ENCODE results near the gene HDAC8. TPM values are rescaled to one million over a fixed set of nuclear protein-coding genes. Genes with fewer than 3 reads are reported as not detected.
"Not testable (repeated sequence)": the region's sequence is repeated elsewhere in the genome, so short reads cannot be mapped to it uniquely, and the experiment has no call there.

Gene HDAC8
- total and polyA plus RNA-seq, 12 donors, result 32.1 to 232 (median 57.1) TPM

GRCh38 chrX:72620550-72621145 lies 48.0 kb upstream of the HDAC8 start:
- H3K4me3 ChIP-seq, result peak overlapping the region in 1 of 4 donors; percentile 11
- TF ChIP-seq POLR2A (IDR thresholded peaks at IDR 0.05) (peak in 1 of 2 donors; percentile 29), CTCF (IDR thresholded peaks at IDR 0.05) (no peak)
- peaks cover 0 to 20% of the 10 kb centered on the region in 2 donors for H3K4me1 ChIP-seq (replicated peaks in 1 of 2)
- no peaks in the 10 kb centered on the region for H3K9me3 ChIP-seq (replicated peaks in 1 of 3)
- no peaks in the 10 kb centered on the region for H3K36me3 ChIP-seq (replicated peaks in 1 of 2)
- peaks cover 4% of the 10 kb centered on the region for H3K27me3 ChIP-seq
- DNase-seq, result peak; percentile 75 to 91 (median 88)
- intact Hi-C loops (cut with DNase I), result no loop called here
- peak overlapping the region; percentile 62 to 88 (median 76) for H3K27ac ChIP-seq
- WGBS, 4 donors, result 29 to 49% (median 42%) methylated on average over 9 of the region's 9 CpGs

- intact Hi-C loops (cut with DNase I), result no loop called here
- H3K27me3 ChIP-seq, result no peaks in the 10 kb centered on the region
- H3K36me3 ChIP-seq (replicated peaks in 1 of 2), result no peaks in the 10 kb centered on the region
- H3K4me3 ChIP-seq, result no peak overlapping the region
- WGBS, 4 donors, result 57 to 79% (median 62%) methylated on average over 2 of the region's 2 CpGs
- no peaks in the 10 kb centered on the region for H3K4me1 ChIP-seq (replicated peaks in 1 of 2)
- no peak for TF ChIP-seq POLR2A (IDR thresholded peaks at IDR 0.05)
- peak in 2 of 6 experiments; percentile 15 to 18 for TF ChIP-seq CTCF (IDR thresholded peaks at IDR 0.05)
- H3K9me3 ChIP-seq (replicated peaks in 1 of 3), result no peaks in the 10 kb centered on the region
- no peak overlapping the region for H3K27ac ChIP-seq
- no peak for DNase-seq
Measured at GRCh38 chrX:72609313-72609712, 36.7 kb upstream of the HDAC8 start.

- no peak for DNase-seq
- Histone ChIP-seq H3K4me3 (no peak overlapping the region), H3K9me3 (replicated peaks in 1 of 3) (no peaks in the 10 kb centered on the region), H3K27ac (no peak overlapping the region), H3K36me3 (replicated peaks in 1 of 2) (no peaks in the 10 kb centered on the region), H3K4me1 (replicated peaks in 1 of 2) (no peaks in the 10 kb centered on the region), H3K27me3 (no peaks in the 10 kb centered on the region)
- TF ChIP-seq CTCF (IDR thresholded peaks at IDR 0.05) (no peak), POLR2A (IDR thresholded peaks at IDR 0.05) (no peak)
- intact Hi-C loops (cut with DNase I), result no loop called here
- 50 to 73% (median 68%) methylated on average over 3 of the region's 3 CpGs for WGBS, 4 donors
Measured at GRCh38 chrX:72604705-72605104, 32.1 kb upstream of the HDAC8 start.

DNA sequence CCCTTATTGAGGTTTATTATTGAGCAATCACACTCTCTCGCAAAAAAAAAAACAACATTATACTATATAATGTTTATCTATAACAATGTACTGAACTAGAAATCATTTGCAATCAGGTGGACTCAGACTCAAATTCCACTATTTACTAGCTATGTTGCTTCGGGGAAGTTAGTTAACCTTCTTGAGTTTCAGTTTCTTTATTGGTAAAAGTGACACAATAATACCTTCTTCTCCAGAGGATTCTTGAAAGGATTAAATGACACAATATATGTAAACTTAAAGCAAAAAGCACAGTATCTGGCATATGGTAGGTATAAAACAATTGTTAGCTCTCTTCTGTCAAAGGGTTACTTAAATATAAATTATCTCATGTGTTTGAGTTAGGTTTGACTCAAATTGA lies 31.5 kb upstream of the HDAC8 start:
- Histone ChIP-seq H3K27ac (no peak overlapping the region), H3K9me3 (replicated peaks in 1 of 3) (no peaks in the 10 kb centered on the region), H3K36me3 (replicated peaks in 1 of 2) (no peaks in the 10 kb centered on the region), H3K4me3 (no peak overlapping the region), H3K27me3 (no peaks in the 10 kb centered on the region), H3K4me1 (replicated peaks in 1 of 2) (no peaks in the 10 kb centered on the region)
- TF ChIP-seq POLR2A (IDR thresholded peaks at IDR 0.05) (no peak), CTCF (IDR thresholded peaks at IDR 0.05) (no peak)
- intact Hi-C loops (cut with DNase I), result no loop called here
- 74 to 85% (median 81%) methylated on average over 2 of the region's 2 CpGs for WGBS, 4 donors
- no peak for DNase-seq

GRCh38 chrX:72591038-72591437 lies 18.4 kb upstream of the HDAC8 start:
- WGBS, 4 donors, result 75 to 92% (median 85%) methylated on average over 3 to 4 of the region's 4 CpGs
- DNase-seq; intact Hi-C loops (cut with DNase I); H3K4me1 ChIP-seq (replicated peaks in 1 of 2); H3K4me3 ChIP-seq; H3K9me3 ChIP-seq (replicated peaks in 1 of 3); H3K27me3 ChIP-seq; H3K27ac ChIP-seq; H3K36me3 ChIP-seq (replicated peaks in 1 of 2): not testable (repeated sequence)

Measured in adrenal gland (tissue), 12 donors.